ENCODE measurements around the gene ACER3.

ACER3 gene

DNA sequence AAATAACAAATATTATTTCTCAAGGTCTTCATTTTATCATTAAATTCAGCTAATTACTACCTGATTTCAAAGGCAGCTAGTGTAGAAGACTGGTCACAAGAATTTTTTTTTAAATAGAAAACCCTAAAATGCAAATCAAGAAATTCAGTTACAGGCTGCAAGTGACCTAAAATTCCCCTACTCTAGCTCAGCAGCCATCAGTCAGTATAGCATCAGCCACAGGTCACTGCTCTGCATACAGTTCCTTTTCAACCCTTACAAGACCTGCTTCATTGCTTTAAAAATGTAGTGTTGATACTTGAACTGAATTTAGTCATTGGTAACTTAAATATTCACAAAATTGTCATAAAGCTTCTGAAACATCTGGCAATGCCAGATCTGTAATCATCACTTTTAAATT, 164.0 kb downstream of the ACER3 start:
- H3K27ac ChIP-seq, result no peak overlapping the region
- no peaks in the 10 kb centered on the region for H3K4me1 ChIP-seq (ENCODE audit: control insufficient read depth in 1 of 2, insufficient read depth in 1 of 2, low read depth in 1 of 2, low read length in 1 of 2)
- H3K4me3 ChIP-seq (ENCODE audit: low read depth in 1 of 2, low read length in 1 of 2), result no peak overlapping the region
- H3K36me3 ChIP-seq, result peaks cover 36% of the 10 kb centered on the region
- no peaks in the 10 kb centered on the region for H3K9me3 ChIP-seq
- TF ChIP-seq, protein P1, sequence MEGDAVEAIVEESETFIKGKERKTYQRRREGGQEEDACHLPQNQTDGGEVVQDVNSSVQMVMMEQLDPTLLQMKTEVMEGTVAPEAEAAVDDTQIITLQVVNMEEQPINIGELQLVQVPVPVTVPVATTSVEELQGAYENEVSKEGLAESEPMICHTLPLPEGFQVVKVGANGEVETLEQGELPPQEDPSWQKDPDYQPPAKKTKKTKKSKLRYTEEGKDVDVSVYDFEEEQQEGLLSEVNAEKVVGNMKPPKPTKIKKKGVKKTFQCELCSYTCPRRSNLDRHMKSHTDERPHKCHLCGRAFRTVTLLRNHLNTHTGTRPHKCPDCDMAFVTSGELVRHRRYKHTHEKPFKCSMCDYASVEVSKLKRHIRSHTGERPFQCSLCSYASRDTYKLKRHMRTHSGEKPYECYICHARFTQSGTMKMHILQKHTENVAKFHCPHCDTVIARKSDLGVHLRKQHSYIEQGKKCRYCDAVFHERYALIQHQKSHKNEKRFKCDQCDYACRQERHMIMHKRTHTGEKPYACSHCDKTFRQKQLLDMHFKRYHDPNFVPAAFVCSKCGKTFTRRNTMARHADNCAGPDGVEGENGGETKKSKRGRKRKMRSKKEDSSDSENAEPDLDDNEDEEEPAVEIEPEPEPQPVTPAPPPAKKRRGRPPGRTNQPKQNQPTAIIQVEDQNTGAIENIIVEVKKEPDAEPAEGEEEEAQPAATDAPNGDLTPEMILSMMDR (IDR thresholded peaks at IDR 0.05), result no peak
- H3K27me3 ChIP-seq, result peaks cover 7% of the 10 kb centered on the region

DNA sequence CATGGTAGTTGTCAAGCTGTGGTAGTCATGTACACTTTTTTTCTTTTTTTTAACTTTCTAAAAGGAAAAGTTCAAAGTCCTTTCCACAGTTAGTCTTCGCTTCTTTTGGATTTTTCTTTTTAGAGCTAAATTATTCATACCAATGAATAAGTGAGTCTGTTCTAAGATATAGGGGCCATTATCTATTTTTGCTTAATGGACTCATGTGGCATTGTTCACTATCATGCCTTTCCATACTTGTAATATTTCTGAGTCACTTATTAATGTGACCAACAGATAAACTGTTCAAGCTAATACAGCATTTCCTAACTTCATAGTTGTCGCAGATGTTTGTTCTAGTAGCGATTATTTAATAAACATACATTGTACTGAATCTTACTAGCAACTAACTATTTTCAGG, 165.5 kb downstream of the ACER3 start:
- no peak overlapping the region for H3K27ac ChIP-seq
- no peak overlapping the region for H3K4me3 ChIP-seq (ENCODE audit: low read depth in 1 of 2, low read length in 1 of 2)
- peaks cover 22% of the 10 kb centered on the region for H3K27me3 ChIP-seq
- H3K9me3 ChIP-seq, result no peaks in the 10 kb centered on the region
- H3K4me1 ChIP-seq (ENCODE audit: control insufficient read depth in 1 of 2, insufficient read depth in 1 of 2, low read depth in 1 of 2, low read length in 1 of 2), result no peaks in the 10 kb centered on the region
- H3K36me3 ChIP-seq, result peaks cover 22% of the 10 kb centered on the region
- TF ChIP-seq, protein P1 (IDR thresholded peaks at IDR 0.05), result no peak

DNA sequence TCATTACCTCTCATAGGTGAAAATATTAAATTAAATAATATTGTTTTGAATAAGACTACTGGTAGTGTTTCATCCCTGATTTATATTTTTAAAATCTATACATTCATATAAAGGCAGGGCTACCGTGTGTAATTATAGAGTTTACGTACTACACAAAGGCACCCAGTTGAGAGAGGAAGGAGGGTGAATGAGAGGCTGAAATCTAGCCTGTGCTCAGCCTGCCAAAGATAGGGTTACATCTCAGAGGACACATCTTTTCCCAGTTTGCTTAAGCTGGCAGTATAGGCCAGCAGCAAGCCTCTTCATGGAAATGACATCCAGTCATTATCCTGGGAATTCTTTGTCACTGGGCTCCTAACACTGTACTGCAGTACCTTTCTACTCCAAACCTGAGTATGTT, 166.0 kb downstream of the ACER3 start:
- Histone ChIP-seq H3K36me3 (peaks cover 16% of the 10 kb centered on the region), H3K4me3 (ENCODE audit: low read depth in 1 of 2, low read length in 1 of 2) (no peak overlapping the region), H3K4me1 (ENCODE audit: control insufficient read depth in 1 of 2, insufficient read depth in 1 of 2, low read depth in 1 of 2, low read length in 1 of 2) (no peaks in the 10 kb centered on the region), H3K27me3 (peaks cover 25% of the 10 kb centered on the region), H3K27ac (no peak overlapping the region), H3K9me3 (no peaks in the 10 kb centered on the region)
- TF ChIP-seq, protein P1 (IDR thresholded peaks at IDR 0.05), result no peak

DNA sequence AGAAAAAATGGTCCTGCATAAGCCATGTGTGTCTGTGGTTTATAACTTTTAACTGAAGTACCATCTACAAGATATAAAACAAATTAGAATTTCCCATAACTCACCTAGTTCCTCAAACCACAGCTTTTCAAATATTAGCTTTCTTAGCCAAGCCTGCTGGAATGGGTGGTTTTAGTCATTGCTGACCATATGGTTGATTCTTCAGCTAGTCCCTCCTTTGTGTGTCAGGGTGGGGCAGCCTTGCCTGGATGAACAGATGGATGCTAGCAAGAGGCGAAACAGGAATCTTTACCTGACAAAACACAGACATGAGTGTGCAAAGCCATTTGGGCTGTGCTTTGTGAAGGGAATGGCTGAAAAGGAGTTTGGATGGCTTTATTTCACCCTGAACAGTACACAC, 166.6 kb downstream of the ACER3 start:
- Histone ChIP-seq H3K27me3 (peaks cover 25% of the 10 kb centered on the region), H3K4me1 (ENCODE audit: control insufficient read depth in 1 of 2, insufficient read depth in 1 of 2, low read depth in 1 of 2, low read length in 1 of 2) (no peaks in the 10 kb centered on the region), H3K36me3 (peaks cover 11% of the 10 kb centered on the region), H3K27ac (no peak overlapping the region), H3K4me3 (ENCODE audit: low read depth in 1 of 2, low read length in 1 of 2) (no peak overlapping the region), H3K9me3 (no peaks in the 10 kb centered on the region)
- TF ChIP-seq, protein P1 (IDR thresholded peaks at IDR 0.05), result no peak

DNA sequence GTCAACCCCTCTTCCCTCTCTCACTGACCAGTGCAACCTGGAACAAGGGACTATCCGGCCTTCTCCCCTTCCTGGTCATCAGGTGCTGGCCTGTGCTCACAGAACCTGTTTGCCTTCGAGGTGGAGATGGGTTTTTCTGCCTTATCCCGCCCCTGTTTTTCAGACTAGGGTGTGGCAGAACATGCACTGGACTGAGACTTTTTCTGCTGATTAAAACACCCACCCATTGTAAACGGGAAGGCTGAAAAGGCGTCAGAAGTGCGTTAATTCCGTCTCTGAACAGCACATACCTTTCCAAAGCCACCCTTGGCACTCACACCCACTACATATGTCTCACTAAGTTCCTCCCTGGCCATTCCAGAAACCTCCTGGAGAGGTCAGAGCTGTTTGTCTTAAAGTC, 169.1 kb downstream of the ACER3 start:
- Histone ChIP-seq H3K27ac (no peak overlapping the region), H3K27me3 (peaks cover 25% of the 10 kb centered on the region), H3K4me1 (ENCODE audit: control insufficient read depth in 1 of 2, insufficient read depth in 1 of 2, low read depth in 1 of 2, low read length in 1 of 2) (peaks cover 9 to 11% of the 10 kb centered on the region in 2 experiments), H3K4me3 (ENCODE audit: low read depth in 1 of 2, low read length in 1 of 2) (no peak overlapping the region), H3K36me3 (no peaks in the 10 kb centered on the region), H3K9me3 (no peaks in the 10 kb centered on the region)
- TF ChIP-seq, protein P1 (IDR thresholded peaks at IDR 0.05), result no peak
